Measurements from ENCODE around the gene STAT6.

Gene STAT6

DNA sequence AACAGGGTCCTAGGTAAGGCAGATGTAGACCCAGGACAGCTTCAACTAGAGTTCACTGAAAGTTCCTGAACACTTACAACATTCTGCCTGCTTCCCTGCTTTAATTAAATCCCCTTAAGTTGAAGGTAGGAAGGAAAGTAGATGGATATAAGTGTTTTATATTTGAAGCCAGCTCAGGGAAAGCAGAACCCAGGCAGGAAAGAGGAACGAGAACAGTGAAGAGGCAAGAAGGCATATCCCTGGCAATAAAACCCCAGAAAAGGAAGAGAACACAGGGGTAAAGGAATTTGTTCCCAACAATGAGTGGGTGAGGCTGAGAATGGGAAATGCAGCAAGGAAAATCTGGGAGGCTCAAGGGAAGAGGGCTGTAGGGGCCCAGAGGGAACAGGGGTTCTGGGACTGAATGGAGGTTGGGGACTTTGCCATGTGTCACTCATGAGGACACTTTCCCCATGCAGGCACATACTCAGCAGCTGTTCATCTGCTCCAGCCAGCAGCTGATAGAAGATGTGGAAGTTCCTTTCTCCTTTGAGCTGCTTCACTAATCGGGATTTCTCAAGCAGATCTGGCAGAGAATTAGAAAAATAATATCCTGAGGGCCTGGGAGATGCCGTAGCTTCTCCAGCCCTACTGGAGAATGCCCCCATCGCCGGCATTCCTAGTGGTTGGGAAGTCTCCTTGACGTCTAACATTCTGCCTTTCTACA lies 64.9 kb downstream of the STAT6 start:
- DNase-seq: no peak
